GM23338 (cell line): ENCODE measurements around the gene TP53BP2. TPM values are rescaled to one million over a fixed set of nuclear protein-coding genes. Genes with fewer than 3 reads are reported as not detected.

ENCODE experiments used
- ATAC-seq: fragments of 200-7000 bp; cut with Tn5 transposase; 3 replicates; pipeline ENCODE4 v1.9.1; 2020
- DNase-seq: peaks from one replicate; pipeline ENCODE4 v3.0.0-alpha.2; 2015; ENCODE audit warnings: low spot score
- H2AFZ ChIP-seq: fragments of 200-600 bp; sonication (generic); 2 replicates; pipeline ENCODE4 v1.8.0; 2016; ENCODE audit warnings: antibody characterized with exemption, mild to moderate bottlenecking, moderate library complexity
- H3F3A ChIP-seq: fragments of 200-600 bp; sonication (generic); replicated peaks from 2 replicates; pipeline ENCODE4 v1.8.0; 2017; ENCODE audit warnings: antibody characterized with exemption, mixed run types, low read depth
- H3K27ac ChIP-seq: fragments of 200-600 bp; sonication (generic); 2 replicates; pipeline ENCODE4 v1.6.1; 2016; ENCODE audit warnings: low read depth
- H3K27me3 ChIP-seq: fragments of 200-600 bp; sonication (generic); 2 replicates; pipeline ENCODE4 v1.8.0; 2016; ENCODE audit warnings: mild to moderate bottlenecking, mixed run types, moderate library complexity; ENCODE audit not compliant: insufficient read depth
- H3K36me3 ChIP-seq: fragments of 200-600 bp; sonication (generic); 2 replicates; pipeline ENCODE4 v1.8.0; 2016; ENCODE audit warnings: mild to moderate bottlenecking; ENCODE audit not compliant: insufficient read depth
- H3K4me1 ChIP-seq: fragments of 200-600 bp; sonication (generic); 2 replicates; pipeline ENCODE4 v1.8.0; 2016; ENCODE audit warnings: mild to moderate bottlenecking, moderate library complexity; ENCODE audit not compliant: insufficient read depth
- H3K4me2 ChIP-seq: fragments of 200-600 bp; sonication (generic); 2 replicates; pipeline ENCODE4 v1.7.1; 2017; ENCODE audit warnings: mixed run types
- H3K4me3 ChIP-seq: fragments of 200-600 bp; sonication (generic); 2 replicates; pipeline ENCODE4 v1.6.1; 2016; ENCODE audit warnings: mixed run types
- H3K79me2 ChIP-seq: fragments of 200-600 bp; sonication (generic); replicated peaks from 2 replicates; pipeline ENCODE4 v1.8.0; 2017; ENCODE audit warnings: mild to moderate bottlenecking; ENCODE audit not compliant: insufficient read depth
- H3K9me2 ChIP-seq: fragments of 200-600 bp; sonication (generic); 2 replicates; pipeline ENCODE4 v1.8.0; 2017; ENCODE audit not compliant: insufficient read depth
- H4K20me1 ChIP-seq: fragments of 200-600 bp; sonication (generic); replicated peaks from 2 replicates; pipeline ENCODE4 v1.8.0; 2017; ENCODE audit warnings: mild to moderate bottlenecking; ENCODE audit not compliant: insufficient read depth
- H3K27ac Mint-ChIP-seq: 2 replicates; pipeline ENCODE4 v1.8.0; 2020; ENCODE audit warnings: inconsistent platforms, mild to moderate bottlenecking, moderate library complexity, mixed read lengths
- H3K27me3 Mint-ChIP-seq: 3 replicates; pipeline ENCODE4 v1.8.0; 2022; ENCODE audit warnings: low read depth, mild to moderate bottlenecking, moderate library complexity, mixed read lengths, inconsistent platforms; ENCODE audit not compliant: insufficient read depth, poor library complexity
- H3K36me3 Mint-ChIP-seq: 3 replicates; pipeline ENCODE4 v1.8.0; 2021; ENCODE audit warnings: low read depth, mild to moderate bottlenecking, inconsistent platforms, moderate library complexity, mixed read lengths
- H3K4me1 Mint-ChIP-seq: 3 replicates; pipeline ENCODE4 v1.8.0; 2020; ENCODE audit warnings: mild to moderate bottlenecking, inconsistent platforms, mixed read lengths
- H3K4me3 Mint-ChIP-seq: 3 replicates; pipeline ENCODE4 v1.8.0; 2021; ENCODE audit warnings: moderate library complexity, mild to moderate bottlenecking, inconsistent platforms, mixed read lengths
- H3K9me3 Mint-ChIP-seq: 3 replicates; pipeline ENCODE4 v1.8.0; 2020; ENCODE audit warnings: moderate library complexity, mild to moderate bottlenecking, inconsistent platforms, mixed read lengths
- CREB1 ChIP-seq: fragments of 250-450 bp; sonication (Bioruptor Pico); IDR thresholded peaks from 2 replicates; pipeline ENCODE4 v1.5.0; 2020; ENCODE audit warnings: low read depth, mild to moderate bottlenecking, moderate library complexity
- EZH2 ChIP-seq: fragments of 200-600 bp; sonication (generic); IDR thresholded peaks from one replicate; pipeline ENCODE4 v1.8.0; 2017; ENCODE audit warnings: antibody characterized with exemption, mild to moderate bottlenecking, low read depth; ENCODE audit not compliant: unreplicated experiment
- EZH2phosphoT487 ChIP-seq: fragments of 200-600 bp; sonication (generic); IDR thresholded peaks from one replicate; pipeline ENCODE4 v1.8.1; 2018; ENCODE audit warnings: antibody characterized with exemption; ENCODE audit not compliant: unreplicated experiment
- JUNB ChIP-seq: IDR thresholded peaks from one replicate; pipeline ENCODE4 v1.6.1; 2016; ENCODE audit warnings: antibody characterized with exemption; ENCODE audit not compliant: unreplicated experiment
- NANOG ChIP-seq: IDR thresholded peaks from 2 replicates; pipeline ENCODE4 v1.6.1; 2016; ENCODE audit warnings: antibody characterized with exemption, borderline replicate concordance
- POLR2AphosphoS5 ChIP-seq: IDR thresholded peaks from 2 replicates; pipeline ENCODE4 v1.6.1; 2016; ENCODE audit warnings: antibody characterized with exemption, low read depth
- STAT1 ChIP-seq: IDR thresholded peaks from one replicate; pipeline ENCODE4 v1.6.1; 2016; ENCODE audit warnings: antibody characterized with exemption; ENCODE audit not compliant: unreplicated experiment
- ZNF114 ChIP-seq: fragments of 250-450 bp; sonication (Bioruptor Pico); IDR thresholded peaks from 2 replicates; pipeline ENCODE4 v1.5.0; 2020; ENCODE audit warnings: mild to moderate bottlenecking, moderate library complexity
- ZNF331 ChIP-seq: fragments of 250-450 bp; sonication (Bioruptor Pico); IDR thresholded peaks from 2 replicates; pipeline ENCODE4 v1.5.0; 2020; ENCODE audit warnings: low read depth, mild to moderate bottlenecking, moderate library complexity
- polyA plus RNA-seq: library from polyadenylated mRNA; unstranded; fragments of >200 nt; fragmentation: Nextera tagmentation; extraction: Ambion mirVana; gene quantifications from 2 replicates; pipeline ENCODE4 v1.2.1, GENCODE V29; 2016
- total RNA-seq: library from RNA; depleted of rRNA; stranded (reverse); fragments of >200 nt; shearing (Covaris generic); gene quantifications from 2 replicates; pipeline ENCODE4 v1.2.3, GENCODE V29; 2014
- TF ChIP-seq, protein P1 (sequence below): IDR thresholded peaks from one replicate; pipeline ENCODE4 v1.6.1; 2018; ENCODE audit warnings: antibody characterized with exemption; ENCODE audit not compliant: unreplicated experiment
- TF ChIP-seq, protein P2 (sequence below): fragments of 250-450 bp; sonication (Bioruptor Pico); IDR thresholded peaks from 2 replicates; pipeline ENCODE4 v1.5.0; 2020; ENCODE audit warnings: mild to moderate bottlenecking, moderate library complexity

The TP53BP2 gene
- total and polyA plus RNA-seq, 2 experiments from 2014 or later: 10.1 to 32.9 TPM

DNA sequence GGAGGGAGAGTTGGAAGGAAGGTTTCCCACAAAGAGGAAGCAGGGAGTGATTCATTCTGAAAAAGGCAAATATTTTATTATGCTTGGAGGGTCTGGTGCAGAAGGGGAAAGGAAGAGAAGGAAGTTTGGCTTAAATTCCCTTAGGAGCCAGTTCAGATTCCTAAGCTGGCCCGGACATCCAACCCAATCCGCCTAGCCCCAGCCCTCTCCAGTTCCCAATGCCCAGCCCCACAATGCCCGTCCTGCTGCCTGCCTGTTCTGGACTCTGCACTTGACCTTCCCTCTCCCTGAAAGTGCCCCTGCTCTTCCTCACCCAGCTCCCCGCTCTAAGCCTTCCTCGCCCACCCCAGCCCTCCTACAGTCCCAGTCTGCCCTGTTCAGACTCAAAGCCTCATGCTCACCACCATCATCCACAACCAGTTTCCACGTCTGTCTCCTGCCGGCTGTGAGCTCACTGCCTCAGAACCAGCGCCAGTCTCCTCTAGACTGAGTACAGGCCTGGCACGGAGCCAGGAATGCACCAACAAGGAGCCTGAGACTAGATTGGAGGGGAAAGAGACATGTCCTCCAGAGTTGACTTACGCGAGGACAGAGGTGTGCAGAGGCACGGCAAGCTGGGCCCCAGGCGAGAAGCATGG, 114.5 kb downstream of the TP53BP2 start:
- DNase-seq (no peak), ATAC-seq (no peak)
- H3K4me3 Mint-ChIP-seq: no peak overlapping the region
- H3K27me3 ChIP-seq: peaks cover 72% of the 10 kb centered on the region
- H4K20me1 ChIP-seq: no peaks in the 10 kb centered on the region; the same call in 1 of the 2 replicates
- no peak overlapping the region for H3K27ac Mint-ChIP-seq
- peaks cover 64% of the 10 kb centered on the region for H3K4me1 Mint-ChIP-seq
- H3K9me2 ChIP-seq: peaks cover 10% of the 10 kb centered on the region
- H3F3A ChIP-seq: no peaks in the 10 kb centered on the region
- no peaks in the 10 kb centered on the region for H3K79me2 ChIP-seq
- H3K9me3 Mint-ChIP-seq: no peaks in the 10 kb centered on the region; the same call in 2 of the 3 replicates
- no peak overlapping the region for H2AFZ ChIP-seq
- peaks cover 76% of the 10 kb centered on the region for H3K27me3 Mint-ChIP-seq
- H3K36me3 Mint-ChIP-seq: peaks cover 16% of the 10 kb centered on the region
- H3K4me1 ChIP-seq: peaks cover 49% of the 10 kb centered on the region
- no peak for TF ChIP-seq ZNF114
- no peak for TF ChIP-seq EZH2
- no peak for TF ChIP-seq ZNF331 (CRISPR knock-in tag)
- no peak for TF ChIP-seq CREB1
- TF ChIP-seq, protein P1, sequence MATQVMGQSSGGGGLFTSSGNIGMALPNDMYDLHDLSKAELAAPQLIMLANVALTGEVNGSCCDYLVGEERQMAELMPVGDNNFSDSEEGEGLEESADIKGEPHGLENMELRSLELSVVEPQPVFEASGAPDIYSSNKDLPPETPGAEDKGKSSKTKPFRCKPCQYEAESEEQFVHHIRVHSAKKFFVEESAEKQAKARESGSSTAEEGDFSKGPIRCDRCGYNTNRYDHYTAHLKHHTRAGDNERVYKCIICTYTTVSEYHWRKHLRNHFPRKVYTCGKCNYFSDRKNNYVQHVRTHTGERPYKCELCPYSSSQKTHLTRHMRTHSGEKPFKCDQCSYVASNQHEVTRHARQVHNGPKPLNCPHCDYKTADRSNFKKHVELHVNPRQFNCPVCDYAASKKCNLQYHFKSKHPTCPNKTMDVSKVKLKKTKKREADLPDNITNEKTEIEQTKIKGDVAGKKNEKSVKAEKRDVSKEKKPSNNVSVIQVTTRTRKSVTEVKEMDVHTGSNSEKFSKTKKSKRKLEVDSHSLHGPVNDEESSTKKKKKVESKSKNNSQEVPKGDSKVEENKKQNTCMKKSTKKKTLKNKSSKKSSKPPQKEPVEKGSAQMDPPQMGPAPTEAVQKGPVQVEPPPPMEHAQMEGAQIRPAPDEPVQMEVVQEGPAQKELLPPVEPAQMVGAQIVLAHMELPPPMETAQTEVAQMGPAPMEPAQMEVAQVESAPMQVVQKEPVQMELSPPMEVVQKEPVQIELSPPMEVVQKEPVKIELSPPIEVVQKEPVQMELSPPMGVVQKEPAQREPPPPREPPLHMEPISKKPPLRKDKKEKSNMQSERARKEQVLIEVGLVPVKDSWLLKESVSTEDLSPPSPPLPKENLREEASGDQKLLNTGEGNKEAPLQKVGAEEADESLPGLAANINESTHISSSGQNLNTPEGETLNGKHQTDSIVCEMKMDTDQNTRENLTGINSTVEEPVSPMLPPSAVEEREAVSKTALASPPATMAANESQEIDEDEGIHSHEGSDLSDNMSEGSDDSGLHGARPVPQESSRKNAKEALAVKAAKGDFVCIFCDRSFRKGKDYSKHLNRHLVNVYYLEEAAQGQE: no peak
- no peak for TF ChIP-seq EZH2phosphoT487
- no peak for TF ChIP-seq STAT1
- no peak for TF ChIP-seq POLR2AphosphoS5
- TF ChIP-seq, protein P2, sequence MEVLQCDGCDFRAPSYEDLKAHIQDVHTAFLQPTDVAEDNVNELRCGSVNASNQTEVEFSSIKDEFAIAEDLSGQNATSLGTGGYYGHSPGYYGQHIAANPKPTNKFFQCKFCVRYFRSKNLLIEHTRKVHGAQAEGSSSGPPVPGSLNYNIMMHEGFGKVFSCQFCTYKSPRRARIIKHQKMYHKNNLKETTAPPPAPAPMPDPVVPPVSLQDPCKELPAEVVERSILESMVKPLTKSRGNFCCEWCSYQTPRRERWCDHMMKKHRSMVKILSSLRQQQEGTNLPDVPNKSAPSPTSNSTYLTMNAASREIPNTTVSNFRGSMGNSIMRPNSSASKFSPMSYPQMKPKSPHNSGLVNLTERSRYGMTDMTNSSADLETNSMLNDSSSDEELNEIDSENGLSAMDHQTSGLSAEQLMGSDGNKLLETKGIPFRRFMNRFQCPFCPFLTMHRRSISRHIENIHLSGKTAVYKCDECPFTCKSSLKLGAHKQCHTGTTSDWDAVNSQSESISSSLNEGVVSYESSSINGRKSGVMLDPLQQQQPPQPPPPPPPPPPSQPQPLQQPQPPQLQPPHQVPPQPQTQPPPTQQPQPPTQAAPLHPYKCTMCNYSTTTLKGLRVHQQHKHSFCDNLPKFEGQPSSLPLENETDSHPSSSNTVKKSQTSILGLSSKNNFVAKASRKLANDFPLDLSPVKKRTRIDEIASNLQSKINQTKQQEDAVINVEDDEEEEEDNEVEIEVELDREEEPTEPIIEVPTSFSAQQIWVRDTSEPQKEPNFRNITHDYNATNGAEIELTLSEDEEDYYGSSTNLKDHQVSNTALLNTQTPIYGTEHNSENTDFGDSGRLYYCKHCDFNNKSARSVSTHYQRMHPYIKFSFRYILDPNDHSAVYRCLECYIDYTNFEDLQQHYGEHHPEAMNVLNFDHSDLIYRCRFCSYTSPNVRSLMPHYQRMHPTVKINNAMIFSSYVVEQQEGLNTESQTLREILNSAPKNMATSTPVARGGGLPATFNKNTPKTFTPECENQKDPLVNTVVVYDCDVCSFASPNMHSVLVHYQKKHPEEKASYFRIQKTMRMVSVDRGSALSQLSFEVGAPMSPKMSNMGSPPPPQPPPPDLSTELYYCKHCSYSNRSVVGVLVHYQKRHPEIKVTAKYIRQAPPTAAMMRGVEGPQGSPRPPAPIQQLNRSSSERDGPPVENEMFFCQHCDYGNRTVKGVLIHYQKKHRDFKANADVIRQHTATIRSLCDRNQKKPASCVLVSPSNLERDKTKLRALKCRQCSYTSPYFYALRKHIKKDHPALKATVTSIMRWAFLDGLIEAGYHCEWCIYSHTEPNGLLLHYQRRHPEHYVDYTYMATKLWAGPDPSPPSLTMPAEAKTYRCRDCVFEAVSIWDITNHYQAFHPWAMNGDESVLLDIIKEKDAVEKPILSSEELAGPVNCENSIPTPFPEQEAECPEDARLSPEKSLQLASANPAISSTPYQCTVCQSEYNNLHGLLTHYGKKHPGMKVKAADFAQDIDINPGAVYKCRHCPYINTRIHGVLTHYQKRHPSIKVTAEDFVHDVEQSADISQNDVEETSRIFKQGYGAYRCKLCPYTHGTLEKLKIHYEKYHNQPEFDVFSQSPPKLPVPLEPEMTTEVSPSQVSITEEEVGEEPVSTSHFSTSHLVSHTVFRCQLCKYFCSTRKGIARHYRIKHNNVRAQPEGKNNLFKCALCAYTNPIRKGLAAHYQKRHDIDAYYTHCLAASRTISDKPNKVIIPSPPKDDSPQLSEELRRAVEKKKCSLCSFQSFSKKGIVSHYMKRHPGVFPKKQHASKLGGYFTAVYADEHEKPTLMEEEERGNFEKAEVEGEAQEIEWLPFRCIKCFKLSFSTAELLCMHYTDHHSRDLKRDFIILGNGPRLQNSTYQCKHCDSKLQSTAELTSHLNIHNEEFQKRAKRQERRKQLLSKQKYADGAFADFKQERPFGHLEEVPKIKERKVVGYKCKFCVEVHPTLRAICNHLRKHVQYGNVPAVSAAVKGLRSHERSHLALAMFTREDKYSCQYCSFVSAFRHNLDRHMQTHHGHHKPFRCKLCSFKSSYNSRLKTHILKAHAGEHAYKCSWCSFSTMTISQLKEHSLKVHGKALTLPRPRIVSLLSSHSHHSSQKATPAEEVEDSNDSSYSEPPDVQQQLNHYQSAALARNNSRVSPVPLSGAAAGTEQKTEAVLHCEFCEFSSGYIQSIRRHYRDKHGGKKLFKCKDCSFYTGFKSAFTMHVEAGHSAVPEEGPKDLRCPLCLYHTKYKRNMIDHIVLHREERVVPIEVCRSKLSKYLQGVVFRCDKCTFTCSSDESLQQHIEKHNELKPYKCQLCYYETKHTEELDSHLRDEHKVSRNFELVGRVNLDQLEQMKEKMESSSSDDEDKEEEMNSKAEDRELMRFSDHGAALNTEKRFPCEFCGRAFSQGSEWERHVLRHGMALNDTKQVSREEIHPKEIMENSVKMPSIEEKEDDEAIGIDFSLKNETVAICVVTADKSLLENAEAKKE: no peak
- TF ChIP-seq JUNB: no peak
- no peak for TF ChIP-seq NANOG
- no peak overlapping the region for H3K4me3 ChIP-seq
- peak overlapping the region; percentile 9; the same call in 1 of the 2 replicates for H3K4me2 ChIP-seq
- H3K36me3 ChIP-seq: no peaks in the 10 kb centered on the region
- no peak overlapping the region for H3K27ac ChIP-seq
